OCI-LY7 (cell line): ENCODE results near the gene MPC2. TPM values are rescaled to one million over a fixed set of nuclear protein-coding genes. Genes with fewer than 3 reads are reported as not detected.

Experiments
- BruUV-seq: library from RNA; stranded (reverse); fragments of 400-500 nt; replicated peaks from 2 replicates; lab custom pipeline; 2021; lab: Mats Ljungman, UMichigan
- CTCF ChIA-PET: fragments of 300-600 bp; sonication (Branson Sonifier 250); formaldehyde crosslinking; loops from one replicate; lab custom pipeline; 2022; ENCODE audit warnings: antibody characterized with exemption; ENCODE audit not compliant: unreplicated experiment; lab: Charles Lee
- POLR2A ChIA-PET: fragments of 300-600 bp; sonication (Branson Sonifier 250); formaldehyde crosslinking; loops from one replicate; lab custom pipeline; 2022; ENCODE audit warnings: antibody characterized with exemption; lab: Charles Lee
- DNase-seq: peaks from one replicate; pipeline ENCODE4 v3.0.0-alpha.2; 2015; ENCODE audit warnings: low spot score
- H2AFZ ChIP-seq: fragments of 200-600 bp; sonication (generic), shearing (Covaris generic); 2 replicates; pipeline ENCODE4 v1.6.1; 2014; ENCODE audit warnings: mild to moderate bottlenecking, antibody characterized with exemption, low read length, moderate library complexity
- H3K27ac ChIP-seq: fragments of 200-600 bp; sonication (generic); 2 replicates; pipeline ENCODE4 v1.5.1; 2014; ENCODE audit warnings: mixed run types, low read depth, mild to moderate bottlenecking, moderate library complexity, low read length, inconsistent platforms; ENCODE audit not compliant: poor library complexity, severe bottlenecking
- H3K36me3 ChIP-seq: fragments of 200-600 bp; sonication (generic); 2 replicates; pipeline ENCODE4 v1.6.1; 2014; ENCODE audit warnings: mild to moderate bottlenecking, antibody characterized with exemption, low read length, moderate library complexity, mixed read lengths; ENCODE audit not compliant: insufficient read depth
- H3K4me1 ChIP-seq: fragments of 200-600 bp; sonication (generic); 2 replicates; pipeline ENCODE4 v1.5.1; 2014; ENCODE audit warnings: mild to moderate bottlenecking, low read length; ENCODE audit not compliant: insufficient read depth, poor library complexity, severe bottlenecking
- H3K4me2 ChIP-seq: fragments of 200-600 bp; sonication (generic); 2 replicates; pipeline ENCODE4 v1.6.1; 2014; ENCODE audit warnings: mild to moderate bottlenecking, low read length
- H3K4me3 ChIP-seq: fragments of 200-600 bp; sonication (generic); 2 replicates; pipeline ENCODE4 v1.5.1; 2014; ENCODE audit warnings: mild to moderate bottlenecking, low read depth, low read length; ENCODE audit not compliant: poor library complexity, severe bottlenecking
- H3K79me2 ChIP-seq: fragments of 200-600 bp; sonication (generic); 2 replicates; pipeline ENCODE4 v1.6.1; 2016; ENCODE audit warnings: low read depth, mild to moderate bottlenecking, low read length, moderate library complexity, mixed read lengths; ENCODE audit not compliant: insufficient read depth
- H3K9me2 ChIP-seq: fragments of 200-600 bp; sonication (generic); 2 replicates; pipeline ENCODE4 v1.6.1; 2016; ENCODE audit warnings: mild to moderate bottlenecking, low read length, mixed read lengths; ENCODE audit not compliant: insufficient read depth
- H3K9me3 ChIP-seq: fragments of 200-600 bp; sonication (generic); 2 replicates; pipeline ENCODE4 v1.6.1; 2014; ENCODE audit warnings: mild to moderate bottlenecking, mixed run types, low read length, mixed read lengths
- H4K20me1 ChIP-seq: fragments of 200-600 bp; sonication (generic); 2 replicates; pipeline ENCODE4 v1.6.1; 2014; ENCODE audit warnings: mild to moderate bottlenecking, antibody characterized with exemption, low read length, moderate library complexity, mixed read lengths; ENCODE audit not compliant: insufficient read depth
- EZH2phosphoT487 ChIP-seq: fragments of 200-600 bp; sonication (generic); IDR thresholded peaks from 2 replicates; pipeline ENCODE4 v1.6.1; 2018; ENCODE audit warnings: low read depth, borderline replicate concordance, mild to moderate bottlenecking, mixed run types, antibody characterized with exemption, low read length, moderate library complexity, mixed read lengths
- intact Hi-C: fragments of 100-400 bp; cut with micrococcal nuclease; formaldehyde crosslinking; loops from one replicate; pipeline ENCODE4 v1.10.0; 2022; ENCODE audit not compliant: unreplicated experiment
- total RNA-seq, 2 experiments: library from RNA; depleted of rRNA in 1 of 2; stranded (reverse); fragments of >200 nt in 1 of 2; shearing (Covaris generic) in 1 of 2; gene quantifications; 2 replicates each; pipeline ENCODE4 v1.2.3, GENCODE V29; 2014 to 2022
- TF ChIP-seq, protein P1 (sequence below): fragments of 200-600 bp; sonication (generic); conservative IDR thresholded peaks from 2 replicates; pipeline ENCODE4 v1.5.1; 2014; ENCODE audit warnings: mild to moderate bottlenecking, antibody characterized with exemption, low read length, moderate library complexity, mixed read lengths

MPC2 gene
- total RNA-seq, 2 experiments from 2014 or later: 19.4 to 56.4 TPM

DNA sequence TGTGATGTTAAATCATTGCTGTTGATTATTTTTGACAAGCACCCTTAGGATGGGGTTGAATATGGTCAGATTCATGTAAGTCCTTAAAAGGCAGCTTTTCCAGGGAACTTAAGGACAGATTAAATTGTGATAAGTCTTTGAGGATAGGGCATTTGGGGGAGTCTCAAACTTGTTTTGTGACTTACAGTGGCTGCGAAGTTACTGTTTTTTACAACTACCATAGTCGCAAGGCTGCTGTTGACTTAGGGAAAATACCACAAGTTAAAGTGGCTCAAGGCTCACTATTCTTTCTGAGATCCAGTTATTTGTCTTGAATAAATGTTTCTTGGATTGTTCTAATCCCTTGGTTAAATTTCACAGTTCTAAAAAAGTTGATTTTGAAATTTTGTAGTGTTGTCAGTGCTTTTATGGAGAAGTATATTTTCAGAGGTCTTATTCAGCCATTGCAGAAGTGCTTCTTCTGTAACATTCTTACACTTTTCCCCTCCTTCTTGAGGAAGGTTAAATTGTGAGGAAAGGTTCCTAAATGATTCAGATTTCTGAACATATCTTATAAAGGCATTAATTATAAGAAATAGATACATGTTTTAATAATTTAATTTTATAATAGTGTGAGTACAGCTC, 47.0 kb upstream of the MPC2 start:
- H2AFZ ChIP-seq: no peak overlapping the region
- no peaks in the 10 kb centered on the region for H3K79me2 ChIP-seq
- BruUV-seq: no TSS peak
- ChIA-PET CTCF (no interaction called here), POLR2A (no interaction called here)
- TF ChIP-seq EZH2phosphoT487: no peak
- TF ChIP-seq, protein P1, sequence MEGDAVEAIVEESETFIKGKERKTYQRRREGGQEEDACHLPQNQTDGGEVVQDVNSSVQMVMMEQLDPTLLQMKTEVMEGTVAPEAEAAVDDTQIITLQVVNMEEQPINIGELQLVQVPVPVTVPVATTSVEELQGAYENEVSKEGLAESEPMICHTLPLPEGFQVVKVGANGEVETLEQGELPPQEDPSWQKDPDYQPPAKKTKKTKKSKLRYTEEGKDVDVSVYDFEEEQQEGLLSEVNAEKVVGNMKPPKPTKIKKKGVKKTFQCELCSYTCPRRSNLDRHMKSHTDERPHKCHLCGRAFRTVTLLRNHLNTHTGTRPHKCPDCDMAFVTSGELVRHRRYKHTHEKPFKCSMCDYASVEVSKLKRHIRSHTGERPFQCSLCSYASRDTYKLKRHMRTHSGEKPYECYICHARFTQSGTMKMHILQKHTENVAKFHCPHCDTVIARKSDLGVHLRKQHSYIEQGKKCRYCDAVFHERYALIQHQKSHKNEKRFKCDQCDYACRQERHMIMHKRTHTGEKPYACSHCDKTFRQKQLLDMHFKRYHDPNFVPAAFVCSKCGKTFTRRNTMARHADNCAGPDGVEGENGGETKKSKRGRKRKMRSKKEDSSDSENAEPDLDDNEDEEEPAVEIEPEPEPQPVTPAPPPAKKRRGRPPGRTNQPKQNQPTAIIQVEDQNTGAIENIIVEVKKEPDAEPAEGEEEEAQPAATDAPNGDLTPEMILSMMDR: no peak
- 0 out of 2 replicates have a peak, but pooled peaks cover 5% of the 10 kb centered on the region for H3K36me3 ChIP-seq
- H3K4me3 ChIP-seq: no peak overlapping the region
- no peaks in the 10 kb centered on the region for H3K4me1 ChIP-seq
- no peaks in the 10 kb centered on the region for H3K9me3 ChIP-seq
- H4K20me1 ChIP-seq: no peaks in the 10 kb centered on the region
- no peak overlapping the region for H3K27ac ChIP-seq
- no peaks in the 10 kb centered on the region for H3K9me2 ChIP-seq
- intact Hi-C loops: no loop called here
- DNase-seq: no peak
- H3K4me2 ChIP-seq: no peak overlapping the region

DNA sequence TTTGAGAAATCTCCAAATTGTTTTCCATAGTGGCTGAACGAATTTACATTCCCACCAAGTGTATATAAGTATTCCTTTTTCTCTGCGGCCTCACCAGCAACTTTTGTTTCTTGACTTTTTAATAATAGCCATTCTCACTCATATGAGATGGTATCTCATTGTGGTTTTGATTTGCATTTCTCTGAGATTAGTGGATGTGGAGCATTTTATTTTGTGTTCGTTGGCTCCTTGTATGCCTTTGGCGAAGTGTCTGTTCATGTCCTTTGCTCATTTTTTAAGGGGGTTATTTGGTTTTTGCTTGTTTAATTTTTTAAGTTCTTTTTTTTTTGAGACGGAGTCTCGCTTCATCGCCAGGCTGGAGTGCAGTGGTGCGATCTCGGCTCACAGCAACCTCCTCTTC, 45.1 kb upstream of the MPC2 start:
- no peaks in the 10 kb centered on the region for H3K9me2 ChIP-seq
- DNase-seq: no peak
- ChIA-PET POLR2A (no interaction called here), CTCF (no interaction called here)
- intact Hi-C loops: no loop called here
- no TSS peak for BruUV-seq
- H2AFZ ChIP-seq: no peak overlapping the region
- no peaks in the 10 kb centered on the region for H3K79me2 ChIP-seq
- no peak overlapping the region for H3K4me2 ChIP-seq
- TF ChIP-seq, protein P1: no peak
- TF ChIP-seq EZH2phosphoT487: no peak
- H3K4me1 ChIP-seq: no peaks in the 10 kb centered on the region
- no peak overlapping the region for H3K27ac ChIP-seq
- H3K36me3 ChIP-seq: peaks cover 21% of the 10 kb centered on the region
- no peaks in the 10 kb centered on the region; the same call in 1 of the 2 replicates for H3K9me3 ChIP-seq
- no peaks in the 10 kb centered on the region for H4K20me1 ChIP-seq
- H3K4me3 ChIP-seq: no peak overlapping the region

DNA sequence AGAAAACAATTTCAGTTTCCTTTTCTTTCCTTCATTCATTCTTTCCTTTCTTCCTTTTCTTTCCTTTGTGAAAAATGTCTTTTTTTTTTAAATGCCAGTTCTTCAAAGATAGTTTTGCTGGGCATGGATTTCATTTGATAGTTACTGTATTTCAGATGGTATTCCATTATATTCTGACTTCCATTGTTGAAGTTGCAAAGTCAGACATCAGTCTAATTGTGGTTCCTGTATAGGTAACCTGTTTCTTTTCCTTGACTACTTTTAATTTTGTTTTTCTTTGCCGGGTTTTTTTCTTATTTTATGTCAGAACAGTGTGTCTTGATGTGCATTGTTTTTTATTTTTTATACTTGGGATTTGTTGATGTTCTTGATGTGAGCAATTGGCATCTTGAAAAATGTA, 40.4 kb upstream of the MPC2 start:
- H4K20me1 ChIP-seq: no peaks in the 10 kb centered on the region
- no peaks in the 10 kb centered on the region for H3K79me2 ChIP-seq
- H3K36me3 ChIP-seq: peaks cover 36% of the 10 kb centered on the region
- intact Hi-C loops: no loop called here
- H3K9me2 ChIP-seq: no peaks in the 10 kb centered on the region
- no peaks in the 10 kb centered on the region; the same call in 1 of the 2 replicates for H3K9me3 ChIP-seq
- BruUV-seq: no TSS peak
- no peak overlapping the region for H2AFZ ChIP-seq
- ChIA-PET CTCF (no interaction called here), POLR2A (interaction anchor here (0.6 to 0.8 kb wide), 2 partner anchors 15 to 16 kb away, joined by 3 to 4 read pairs; no protein-coding TSS in a partner anchor)
- no peaks in the 10 kb centered on the region for H3K4me1 ChIP-seq
- DNase-seq: no peak
- H3K27ac ChIP-seq: no peak overlapping the region
- H3K4me2 ChIP-seq: no peak overlapping the region
- H3K4me3 ChIP-seq: no peak overlapping the region
- no peak for TF ChIP-seq EZH2phosphoT487
- TF ChIP-seq, protein P1: no peak
